Neural cell (in vitro differentiated cells): Measurements from ENCODE around the gene RAPGEF3.

ENCODE experiments used
- CTCF ChIP-seq: fragments of 450-650 bp; IDR thresholded peaks from 2 replicates; pipeline ENCODE4 v1.5.1; 2014; ENCODE audit warnings: antibody characterized with exemption, mild to moderate bottlenecking, moderate library complexity; ENCODE audit not compliant: poor library complexity, severe bottlenecking
- EP300 ChIP-seq: fragments of 450-650 bp; conservative IDR thresholded peaks from 2 replicates; pipeline ENCODE4 v1.6.1; 2014; ENCODE audit warnings: antibody characterized with exemption, mild to moderate bottlenecking, moderate library complexity; ENCODE audit not compliant: poor library complexity, severe bottlenecking
- MXI1 ChIP-seq: fragments of 450-650 bp; conservative IDR thresholded peaks from 2 replicates; pipeline ENCODE4 v1.6.1; 2014; ENCODE audit warnings: antibody characterized with exemption, mild to moderate bottlenecking; ENCODE audit not compliant: poor library complexity, severe bottlenecking
- POLR2AphosphoS5 ChIP-seq: IDR thresholded peaks from 2 replicates; pipeline ENCODE4 v1.6.1; 2012
- RAD21 ChIP-seq: fragments of 450-650 bp; conservative IDR thresholded peaks from 2 replicates; pipeline ENCODE4 v1.6.1; 2014; ENCODE audit warnings: antibody characterized with exemption, mild to moderate bottlenecking, moderate library complexity
- REST ChIP-seq: IDR thresholded peaks from 2 replicates; pipeline ENCODE4 v1.6.1; 2012; ENCODE audit warnings: borderline replicate concordance
- SMC3 ChIP-seq: fragments of 450-650 bp; conservative IDR thresholded peaks from 2 replicates; pipeline ENCODE4 v1.6.1; 2014; ENCODE audit warnings: antibody characterized with exemption, mild to moderate bottlenecking, moderate library complexity; ENCODE audit not compliant: poor library complexity
- TAF1 ChIP-seq: IDR thresholded peaks from 2 replicates; pipeline ENCODE4 v1.6.1; 2012; ENCODE audit warnings: low read depth

DNA sequence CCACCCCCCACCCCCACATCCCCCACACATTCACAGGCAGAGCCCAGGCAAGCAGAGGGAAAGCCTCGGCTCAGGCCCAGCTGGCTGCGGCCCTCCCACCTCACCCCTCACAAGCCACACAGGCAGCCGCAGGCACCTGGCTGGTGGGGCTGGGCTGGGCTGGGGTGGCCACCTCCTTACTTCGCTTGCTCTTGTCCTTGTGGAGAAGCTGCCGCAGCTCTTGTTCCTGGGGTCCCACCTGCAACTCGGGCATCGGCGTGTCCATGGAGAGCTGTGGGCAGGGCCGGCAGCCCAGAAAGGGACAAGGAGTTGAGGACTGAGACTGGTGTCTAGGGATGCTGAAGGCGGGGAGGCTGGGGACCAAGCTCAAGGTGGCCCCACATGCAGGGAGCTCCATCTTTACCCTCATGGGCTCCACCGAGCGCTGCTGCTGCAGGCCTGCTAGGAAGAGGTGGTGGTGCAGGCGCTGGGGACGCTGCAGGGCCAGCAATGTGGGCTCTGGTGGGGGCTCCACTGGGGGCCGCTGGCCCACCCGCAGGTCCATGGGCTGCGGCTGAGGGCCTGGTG lies 39.8 kb upstream of the RAPGEF3 start:
- no peak for TF ChIP-seq CTCF
- TF ChIP-seq TAF1, result no peak
- no peak for TF ChIP-seq SMC3
- no peak for TF ChIP-seq EP300
- no peak for TF ChIP-seq POLR2AphosphoS5
- TF ChIP-seq REST, result no peak
- no peak for TF ChIP-seq RAD21
- no peak for TF ChIP-seq MXI1
